ENCODE results near the gene UFC1. TPM values are rescaled to one million over a fixed set of nuclear protein-coding genes. Genes with fewer than 3 reads are reported as not detected.

Gene UFC1
- total and polyA plus RNA-seq, 2 donors (not counting 3 experiments of a cell fraction or from before 2014, with no cell fraction given), result 102 to 149 TPM

GRCh38 chr1:161128591-161129420 lies 25.0 kb upstream of the UFC1 start:
- no TSS peak for BruUV-seq (replicated peaks)
- dilution Hi-C loops (cut with MboI; ENCODE audit: extremely low pct_ligation_motif_present, low sequenced_read_pairs) (no loop called here), intact Hi-C loops (cut with micrococcal nuclease) (no loop called here)
- Histone ChIP-seq H3K36me3 (ENCODE audit: control insufficient read depth in 2 of 2, extremely low read depth in 1 of 2, insufficient read depth in 2 of 2, low read length in 2 of 2) (peaks cover 16 to 19% of the 10 kb centered on the region in 2 experiments), H2AFZ (ENCODE audit: low read depth, low read length) (no peak overlapping the region), H3K9ac (replicated peaks; ENCODE audit: extremely low read depth, insufficient read depth, low read length) (no peak overlapping the region), H3K27me3 (ENCODE audit: control insufficient read depth in 2 of 2, insufficient read depth in 2 of 2, low read length in 2 of 2) (no peaks in the 10 kb centered on the region), H3K9me1 (replicated peaks; ENCODE audit: control insufficient read depth, extremely low read depth, insufficient read depth, low read length) (no peaks in the 10 kb centered on the region), H3K9me3 (replicated peaks; ENCODE audit: control insufficient read depth, insufficient read depth, low read length) (no peaks in the 10 kb centered on the region), H3K27ac (ENCODE audit: insufficient read depth, low read depth, low read length) (no peak overlapping the region), H4K20me1 (replicated peaks; ENCODE audit: control insufficient read depth, extremely low read depth, insufficient read depth, low read length) (no peaks in the 10 kb centered on the region), H3K4me3 (replicated peaks in 1 of 3; ENCODE audit: insufficient read depth in 1 of 3, low read depth in 1 of 3, low read length in 3 of 3) (no peak overlapping the region), H3K4me2 (ENCODE audit: insufficient read depth, low read length) (no peak overlapping the region), H3K4me1 (ENCODE audit: control insufficient read depth, extremely low read depth, insufficient read depth, low read length) (peaks cover 25% of the 10 kb centered on the region), H3K79me2 (ENCODE audit: control insufficient read depth, insufficient read depth, low read length) (peaks cover 69% of the 10 kb centered on the region)
- ChIA-PET CTCF (interaction anchor here (1.5 kb wide), 1 partner anchor 24 kb away, joined by 3 read pairs; no protein-coding TSS in a partner anchor), POLR2A (no interaction called here)
- no peak for DNase-seq (ENCODE audit: low read depth, low spot score)
- no peak for TF ChIP-seq FOS (IDR thresholded peaks at IDR 0.05; ENCODE audit: borderline replicate concordance, insufficient read depth, low read length)
- TF ChIP-seq MAX (IDR thresholded peaks at IDR 0.05; ENCODE audit: insufficient read depth, insufficient read length), result no peak
- TF ChIP-seq CTCF (IDR thresholded peaks at IDR 0.05; ENCODE audit: extremely low read depth in 1 of 2, insufficient read depth in 1 of 2, low read depth in 1 of 2, low read length in 2 of 2), result no peak
- TF ChIP-seq MYC (IDR thresholded peaks at IDR 0.05; ENCODE audit: low read depth, low read length), result no peak
- no peak for TF ChIP-seq EZH2 (IDR thresholded peaks at IDR 0.05; ENCODE audit: borderline replicate concordance, low read depth, low read length, severe bottlenecking)
- TF ChIP-seq JUN (IDR thresholded peaks at IDR 0.05; ENCODE audit: borderline replicate concordance, insufficient read depth, insufficient read length, low read depth), result no peak
- no peak for TF ChIP-seq GATA2 (IDR thresholded peaks at IDR 0.05; ENCODE audit: insufficient read depth, insufficient read length, low read depth, low read length)
- TF ChIP-seq POLR2A (IDR thresholded peaks at IDR 0.05; ENCODE audit: low read depth, low read length), result no peak
- no peak for TF ChIP-seq POLR2AphosphoS5 (IDR thresholded peaks at IDR 0.05; ENCODE audit: insufficient read depth, low read depth, low read length)
- FAIRE-seq, result no peak

Measured in endothelial cell of umbilical vein (primary cell).